ENCODE data around the gene UMOD. TPM values are rescaled to one million over a fixed set of nuclear protein-coding genes. Genes with fewer than 3 reads are reported as not detected.
"Not testable (repeated sequence)": the region's sequence is repeated elsewhere in the genome, so short reads cannot be mapped to it uniquely, and the experiment has no call there.

Gene UMOD
- total RNA-seq, 1 donor from 2014 or later, result not detected

DNA sequence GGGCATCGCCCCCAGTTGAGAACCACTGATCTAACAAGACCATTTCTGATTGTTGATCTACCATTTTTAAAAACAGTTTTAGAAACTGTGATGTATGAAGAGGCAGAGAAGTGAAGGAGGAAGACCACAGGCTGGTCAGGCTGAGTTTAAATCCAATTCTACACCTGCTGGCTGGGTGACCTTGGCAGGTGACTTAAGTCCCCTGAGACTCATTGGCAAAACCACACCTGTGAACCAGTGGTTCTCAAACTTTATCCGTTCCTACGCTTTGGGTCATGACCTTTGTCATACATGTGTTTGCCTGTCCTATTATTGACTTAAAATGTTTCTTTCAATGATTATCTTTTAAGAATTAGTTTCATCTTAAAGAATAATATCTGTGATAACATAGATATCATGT, 27.5 kb downstream of the UMOD start:
- no peak for DNase-seq (ENCODE audit: low read depth)
- TF ChIP-seq, protein P1, sequence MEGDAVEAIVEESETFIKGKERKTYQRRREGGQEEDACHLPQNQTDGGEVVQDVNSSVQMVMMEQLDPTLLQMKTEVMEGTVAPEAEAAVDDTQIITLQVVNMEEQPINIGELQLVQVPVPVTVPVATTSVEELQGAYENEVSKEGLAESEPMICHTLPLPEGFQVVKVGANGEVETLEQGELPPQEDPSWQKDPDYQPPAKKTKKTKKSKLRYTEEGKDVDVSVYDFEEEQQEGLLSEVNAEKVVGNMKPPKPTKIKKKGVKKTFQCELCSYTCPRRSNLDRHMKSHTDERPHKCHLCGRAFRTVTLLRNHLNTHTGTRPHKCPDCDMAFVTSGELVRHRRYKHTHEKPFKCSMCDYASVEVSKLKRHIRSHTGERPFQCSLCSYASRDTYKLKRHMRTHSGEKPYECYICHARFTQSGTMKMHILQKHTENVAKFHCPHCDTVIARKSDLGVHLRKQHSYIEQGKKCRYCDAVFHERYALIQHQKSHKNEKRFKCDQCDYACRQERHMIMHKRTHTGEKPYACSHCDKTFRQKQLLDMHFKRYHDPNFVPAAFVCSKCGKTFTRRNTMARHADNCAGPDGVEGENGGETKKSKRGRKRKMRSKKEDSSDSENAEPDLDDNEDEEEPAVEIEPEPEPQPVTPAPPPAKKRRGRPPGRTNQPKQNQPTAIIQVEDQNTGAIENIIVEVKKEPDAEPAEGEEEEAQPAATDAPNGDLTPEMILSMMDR (conservative IDR thresholded peaks at IDR 0.05; ENCODE audit: low read depth, low read length), result no peak
- no peak overlapping the region for H3K4me3 ChIP-seq (ENCODE audit: low read depth, low read length)

- DNase-seq (ENCODE audit: low read depth), result no peak
- no peak overlapping the region for H3K4me3 ChIP-seq (ENCODE audit: low read depth, low read length)
- TF ChIP-seq, protein P1 (conservative IDR thresholded peaks at IDR 0.05; ENCODE audit: low read depth, low read length), result no peak
These were observed 28.9 kb downstream of the UMOD start for GRCh38 chr16:20323591-20324117.

DNA sequence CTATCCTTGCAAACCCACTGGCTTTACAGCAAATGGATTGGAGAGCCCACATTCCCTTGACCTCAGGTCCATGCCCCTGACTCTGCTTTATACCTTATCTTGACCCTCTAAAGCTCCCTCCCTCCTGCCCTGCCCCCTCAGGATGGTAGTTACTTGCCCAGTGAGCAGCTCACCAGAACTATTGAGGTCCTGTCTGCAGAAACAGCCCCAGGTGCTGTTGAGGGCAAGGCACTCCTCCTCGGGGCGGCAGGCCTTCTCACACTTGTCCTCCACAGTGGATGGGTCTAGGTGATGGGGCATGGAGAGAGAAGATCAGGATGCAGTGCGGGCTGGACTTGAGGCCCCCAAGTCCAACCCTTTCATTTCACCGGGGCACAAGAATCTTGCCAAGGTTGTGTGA, 29.8 kb downstream of the UMOD start:
- DNase-seq (ENCODE audit: low read depth), result no peak
- H3K4me3 ChIP-seq (ENCODE audit: low read depth, low read length), result no peak overlapping the region
- TF ChIP-seq, protein P1 (conservative IDR thresholded peaks at IDR 0.05; ENCODE audit: low read depth, low read length), result no peak

- TF ChIP-seq, protein P1 (conservative IDR thresholded peaks at IDR 0.05; ENCODE audit: low read depth, low read length), result no peak
- no peak for DNase-seq (ENCODE audit: low read depth)
- H3K4me3 ChIP-seq (ENCODE audit: low read depth, low read length), result no peak overlapping the region
These were observed 30.8 kb downstream of the UMOD start for GRCh38 chr16:20321671-20322070.

DNA sequence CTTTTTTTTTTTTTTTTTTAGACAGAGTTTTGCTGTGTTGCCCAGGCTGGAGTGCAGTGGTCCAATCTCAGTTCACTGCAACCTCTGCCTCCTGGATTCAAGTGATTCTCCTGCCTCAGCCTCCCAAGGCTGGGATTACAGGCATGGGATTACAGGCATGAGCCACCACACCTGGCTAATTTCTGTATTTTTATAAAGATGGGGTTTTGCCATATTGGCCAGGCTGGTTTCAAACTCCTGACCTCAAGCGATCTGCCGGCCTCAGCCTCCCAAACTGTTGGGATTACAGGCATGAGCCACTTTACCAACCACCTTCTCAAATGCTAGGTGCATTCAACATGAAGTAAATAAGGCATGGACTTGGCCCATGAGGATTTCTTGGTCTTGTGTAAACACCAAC, 31.5 kb downstream of the UMOD start:
- DNase-seq (ENCODE audit: low read depth); H3K4me3 ChIP-seq (ENCODE audit: low read depth, low read length): not testable (repeated sequence)

GRCh38 chr16:20320592-20320991, 31.9 kb downstream of the UMOD start:
- H3K4me3 ChIP-seq (ENCODE audit: low read depth, low read length), result no peak overlapping the region
- DNase-seq (ENCODE audit: low read depth), result no peak
- TF ChIP-seq, protein P1 (conservative IDR thresholded peaks at IDR 0.05; ENCODE audit: low read depth, low read length), result no peak

DNA sequence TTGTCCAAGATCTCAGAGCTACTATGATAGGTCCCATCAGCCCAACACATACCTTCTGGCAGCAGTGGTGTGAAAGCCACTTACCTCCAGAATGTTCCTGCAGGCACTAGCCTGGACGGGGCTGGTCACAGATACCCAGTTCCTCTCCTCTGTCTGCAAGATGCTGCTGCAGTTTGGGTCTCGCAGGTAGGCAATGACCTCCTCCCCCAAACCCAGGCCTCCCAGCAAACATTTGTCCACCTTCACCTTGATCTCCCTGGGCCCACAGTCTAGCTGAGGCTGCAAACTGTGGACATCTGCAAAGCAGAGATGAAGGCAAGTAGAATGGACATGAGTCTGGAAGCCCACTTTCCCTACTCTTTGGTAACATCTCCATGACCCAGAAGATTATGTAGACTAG, 32.3 kb downstream of the UMOD start:
- TF ChIP-seq, protein P1 (conservative IDR thresholded peaks at IDR 0.05; ENCODE audit: low read depth, low read length), result no peak
- H3K4me3 ChIP-seq (ENCODE audit: low read depth, low read length), result no peak overlapping the region
- DNase-seq (ENCODE audit: low read depth), result no peak

All from epithelial cell of proximal tubule (primary cell).